PC-3 (cell line): ENCODE measurements around the gene FAM98B. TPM values are rescaled to one million over a fixed set of nuclear protein-coding genes. Genes with fewer than 3 reads are reported as not detected.

Experiments
- ATAC-seq: fragments of 200-7000 bp; cut with Tn5 transposase; 2 replicates; pipeline ENCODE4 v1.9.1; 2020; ENCODE audit warnings: mild to moderate bottlenecking, moderate library complexity
- Bru-seq: library from RNA; stranded (reverse); fragments of 400-500 nt; gene quantifications from one replicate; lab custom pipeline; 2021; lab: Mats Ljungman, UMichigan
- BruChase-seq, 2 experiments: library from RNA; stranded (reverse); fragments of 400-500 nt; gene quantifications; one replicate each; lab custom pipeline; 2021; lab: Mats Ljungman, UMichigan
- BruUV-seq: library from RNA; stranded (reverse); fragments of 400-500 nt; replicated peaks from 2 replicates; lab custom pipeline; 2021; lab: Mats Ljungman, UMichigan
- CTCF ChIA-PET: fragments of 300-600 bp; sonication (Branson Sonifier 250); formaldehyde crosslinking; loops from one replicate; lab custom pipeline; 2022; ENCODE audit warnings: antibody characterized with exemption; lab: Charles Lee
- POLR2A ChIA-PET: fragments of 300-600 bp; sonication (Branson Sonifier 250); formaldehyde crosslinking; loops from one replicate; lab custom pipeline; 2022; ENCODE audit warnings: antibody characterized with exemption; ENCODE audit not compliant: unreplicated experiment; lab: Charles Lee
- DNase-seq: peaks from one replicate; pipeline ENCODE4 v3.0.0-alpha.2; 2015
- H2AFZ ChIP-seq: fragments of 300-600 bp; sonication (generic); 2 replicates; pipeline ENCODE4 v1.6.0; 2016; ENCODE audit warnings: antibody characterized with exemption, low read length
- H3F3A ChIP-seq: fragments of 300-600 bp; sonication (generic); one replicate; pipeline ENCODE4 v1.6.0; 2017; ENCODE audit warnings: antibody characterized with exemption, low read length, control low read depth, mild to moderate bottlenecking; ENCODE audit not compliant: unreplicated experiment
- H3K27ac ChIP-seq: fragments of 300-600 bp; sonication (generic); 2 replicates; pipeline ENCODE4 v1.5.1; 2016; ENCODE audit warnings: mild to moderate bottlenecking, low read length
- H3K27me3 ChIP-seq: fragments of 300-600 bp; sonication (generic); 2 replicates; pipeline ENCODE4 v1.6.1; 2016; ENCODE audit warnings: low read length, mixed read lengths
- H3K36me3 ChIP-seq: fragments of 300-600 bp; sonication (generic); 2 replicates; pipeline ENCODE4 v1.6.1; 2016; ENCODE audit warnings: low read depth, mixed run types, low read length, mixed read lengths
- H3K4me1 ChIP-seq: fragments of 300-600 bp; sonication (generic); 2 replicates; pipeline ENCODE4 v1.5.1; 2016; ENCODE audit warnings: low read length; ENCODE audit not compliant: insufficient read depth
- H3K4me2 ChIP-seq: fragments of 300-600 bp; sonication (generic); 2 replicates; pipeline ENCODE4 v1.6.0; 2016; ENCODE audit warnings: low read length
- H3K4me3 ChIP-seq: fragments of 300-600 bp; sonication (generic); 2 replicates; pipeline ENCODE4 v1.5.1; 2016; ENCODE audit warnings: mild to moderate bottlenecking, low read length, mixed read lengths
- H3K79me2 ChIP-seq: fragments of 300-600 bp; sonication (generic); 2 replicates; pipeline ENCODE4 v1.6.1; 2017; ENCODE audit warnings: low read length, mixed read lengths
- H3K9ac ChIP-seq: fragments of 300-600 bp; sonication (generic); 2 replicates; pipeline ENCODE4 v1.6.0; 2016; ENCODE audit warnings: mild to moderate bottlenecking, low read length
- H3K9me2 ChIP-seq: fragments of 300-600 bp; sonication (generic); replicated peaks from 2 replicates; pipeline ENCODE4 v1.6.1; 2016; ENCODE audit warnings: mixed run types, low read length, mixed read lengths
- H3K9me3 ChIP-seq: fragments of 300-600 bp; sonication (generic); 2 replicates; pipeline ENCODE4 v1.6.1; 2016; ENCODE audit warnings: low read length, mixed read lengths
- H4K20me1 ChIP-seq: fragments of 300-600 bp; sonication (generic); 2 replicates; pipeline ENCODE4 v1.6.1; 2016; ENCODE audit warnings: low read length, mixed read lengths
- CTCF ChIP-seq: fragments of 300-600 bp; sonication (generic); conservative IDR thresholded peaks from 2 replicates; pipeline ENCODE4 v1.5.1; 2017; ENCODE audit warnings: antibody characterized with exemption, low read depth, mild to moderate bottlenecking, low read length
- EZH2 ChIP-seq: fragments of 300-600 bp; sonication (generic); IDR thresholded peaks from one replicate; pipeline ENCODE4 v1.6.1; 2017; ENCODE audit warnings: antibody characterized with exemption, mild to moderate bottlenecking, low read length; ENCODE audit not compliant: unreplicated experiment
- EZH2phosphoT487 ChIP-seq: fragments of 300-600 bp; sonication (generic); IDR thresholded peaks from 2 replicates; pipeline ENCODE4 v1.6.1; 2018; ENCODE audit warnings: mild to moderate bottlenecking, antibody characterized with exemption, low read length, borderline replicate concordance
- intact Hi-C: fragments of 100-400 bp; cut with micrococcal nuclease; formaldehyde crosslinking; loops from 2 replicates; pipeline ENCODE4 v1.9.0; 2023
- long read RNA-seq: library from polyadenylated mRNA; unstranded; transcript quantifications from one replicate; pipeline ENCODE4 v2.0.0, GENCODE V29; 2021; ENCODE audit not compliant: unreplicated experiment
- total RNA-seq: library from RNA; depleted of rRNA; stranded (reverse); fragments of >200 nt; gene quantifications from 2 replicates; pipeline ENCODE4 v1.2.3, GENCODE V29; 2014; rRNA removed

FAM98B gene
- total RNA-seq (7.8 and 21.1 TPM in 2 replicates), Bru-seq, nascent RNA (percentile 86 among the genes with signal in this experiment), BruChase-seq, experiment 1, labeled RNA remaining after a 6-hour chase (percentile 71 among the genes with signal in this experiment), BruChase-seq, experiment 2, labeled RNA remaining after a 2-hour chase (percentile 76 among the genes with signal in this experiment)
- long read RNA-seq, partial matches to known transcripts = 1 of 2 reads
- long read RNA-seq, other reads (novel, unspliced or antisense) = 1 of 2 reads

- POLR2A ChIA-PET = interaction anchor here (0.6 to 0.8 kb wide), 2 partner anchors 20 to 692 kb away, joined by 4 to 6 read pairs; no protein-coding TSS in a partner anchor
- peak within 1 kb of the TSS; percentile 71 for H3K27ac ChIP-seq
- CTCF ChIA-PET = interaction anchor here (1.1 to 2.2 kb wide), 2 partner anchors 14 to 246 kb away, joined by 5 to 17 read pairs; no protein-coding TSS in a partner anchor
- ATAC-seq (peak; percentile 90), DNase-seq (peak; percentile 95)
- intact Hi-C loops = no loop called here
- peak within 1 kb of the TSS; percentile 85 for H3K4me2 ChIP-seq
- H3K9me2 ChIP-seq = no peaks in the 10 kb centered on the region
- H3K27me3 ChIP-seq = peaks cover 8% of the 10 kb centered on the region
- TF ChIP-seq EZH2phosphoT487 = no peak
- TF ChIP-seq EZH2 = no peak
- no peak for TF ChIP-seq CTCF
- peak within 1 kb of the TSS; percentile 96 for H3K9ac ChIP-seq
- H3K79me2 ChIP-seq = peaks cover 52% of the 10 kb centered on the region
- H3K36me3 ChIP-seq = peaks cover 4% of the 10 kb centered on the region; the same call in 1 of the 2 replicates
- BruUV-seq = TSS peak; percentile 65
- peaks cover 31% of the 10 kb centered on the region; the same call in 1 of the 2 replicates for H4K20me1 ChIP-seq
- H3K9me3 ChIP-seq = no peaks in the 10 kb centered on the region
- H3F3A ChIP-seq = no peaks in the 10 kb centered on the region
- peak within 1 kb of the TSS; percentile 99 for H2AFZ ChIP-seq
- peaks cover 15% of the 10 kb centered on the region for H3K4me1 ChIP-seq
- H3K4me3 ChIP-seq = peak within 1 kb of the TSS; percentile 98
Observed at GRCh38 chr15:38453971-38454695, at the start of gene FAM98B. TSS of gene FAM98B (plus strand) at chr15:38454127. CDS start at chr15:38454162, 35 bp downstream.

- POLR2A ChIA-PET = no interaction called here
- Histone ChIP-seq H3K4me3 (no peak overlapping the region), H3K27ac (no peak overlapping the region), H3K4me2 (no peak overlapping the region), H3K9me2 (no peaks in the 10 kb centered on the region), H3K9me3 (no peaks in the 10 kb centered on the region), H3F3A (no peaks in the 10 kb centered on the region), H3K36me3 (no peaks in the 10 kb centered on the region), H2AFZ (no peak overlapping the region), H3K4me1 (no peaks in the 10 kb centered on the region), H3K79me2 (no peaks in the 10 kb centered on the region), H4K20me1 (no peaks in the 10 kb centered on the region), H3K27me3 (no peaks in the 10 kb centered on the region), H3K9ac (no peak overlapping the region)
- CTCF ChIA-PET = no interaction called here
- intact Hi-C loops = no loop called here
- ATAC-seq (no peak), DNase-seq (no peak)
- BruUV-seq = no TSS peak
- TF ChIP-seq EZH2phosphoT487 (no peak), EZH2 (no peak), CTCF (no peak)
Observed at GRCh38 chr15:38406436-38406835, 47.5 kb upstream of the FAM98B start.
